NCI-H2196 (cell line): ENCODE data around the gene TES.

Experiments used
- DNase-seq: peaks from one replicate; lab custom pipeline; 2025; ENCODE audit not compliant: unreplicated experiment; lab: John Stamatoyannopoulos, UW

Gene TES

DNA sequence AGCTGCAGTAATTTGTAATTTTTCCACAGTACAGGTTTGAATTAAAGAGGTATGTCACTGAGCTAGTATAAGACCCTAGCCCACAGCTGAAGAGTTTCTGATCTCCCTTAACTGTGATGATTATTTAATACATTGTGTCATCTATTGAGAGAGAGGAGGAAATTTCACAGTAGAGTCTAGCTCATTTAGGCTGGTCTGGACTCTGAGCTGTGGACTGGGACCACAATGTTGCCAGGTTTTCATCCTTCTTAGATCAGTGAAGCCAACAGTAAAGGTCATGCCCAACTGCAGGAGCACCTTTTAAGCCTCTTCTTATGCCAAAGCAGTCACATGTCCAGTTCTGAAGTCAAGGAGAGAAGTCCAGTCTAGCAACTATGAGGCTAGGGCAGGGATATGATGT lies 8.9 kb downstream of the TES start:
- DNase-seq, result no peak

DNA sequence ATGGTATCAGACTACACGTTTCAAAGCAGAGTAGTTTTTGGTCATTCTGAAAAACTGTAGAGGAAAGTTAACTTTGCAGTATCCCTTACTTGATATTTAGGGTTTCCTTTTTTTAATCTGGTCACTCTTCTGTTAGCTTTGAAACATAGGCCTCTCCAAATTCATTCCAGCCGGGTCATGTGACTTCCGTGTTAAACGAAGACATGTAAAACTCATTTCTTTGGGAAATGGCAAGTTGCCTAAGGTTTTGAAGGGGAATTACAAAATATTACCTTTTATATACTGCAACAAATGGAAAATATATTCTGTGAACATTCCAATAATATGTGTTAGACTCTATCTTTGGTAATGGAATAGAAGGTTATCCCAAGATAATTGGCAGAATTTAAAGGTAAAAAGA lies 9.5 kb downstream of the TES start:
- no peak for DNase-seq

DNA sequence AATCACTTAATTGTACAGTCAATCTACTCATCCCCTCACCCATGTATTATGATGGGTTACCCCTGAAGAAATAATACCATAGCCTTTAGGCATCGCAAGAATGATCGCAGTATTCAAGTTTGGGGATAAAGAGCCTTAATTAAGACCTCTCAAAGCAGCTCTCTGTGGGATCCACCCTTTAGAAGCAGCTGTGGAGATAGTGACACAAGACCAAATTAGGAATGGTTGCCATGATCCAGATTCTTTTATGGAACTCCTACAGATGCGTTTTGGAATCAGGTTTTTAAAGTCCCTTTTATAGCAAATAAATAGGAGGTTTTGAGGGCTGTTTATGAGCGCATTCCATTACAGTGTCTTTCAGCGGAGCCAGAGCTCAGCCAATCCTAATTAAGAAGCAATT lies 12.2 kb downstream of the TES start:
- no peak for DNase-seq

- no peak for DNase-seq
Observed at GRCh38 chr7:116223588-116223987, 13.2 kb downstream of the TES start.

- no peak for DNase-seq
Observed at GRCh38 chr7:116224492-116225098, 14.3 kb downstream of the TES start.

- DNase-seq, result no peak
Observed at GRCh38 chr7:116225860-116226259, 15.5 kb downstream of the TES start.

- no peak for DNase-seq
Observed at GRCh38 chr7:116226664-116227063, 16.3 kb downstream of the TES start.

GRCh38 chr7:116227678-116228239 lies 17.4 kb downstream of the TES start:
- no peak for DNase-seq

- DNase-seq, result no peak
Observed at GRCh38 chr7:116228241-116228640, 17.9 kb downstream of the TES start.

- no peak for DNase-seq
Observed at GRCh38 chr7:116229366-116229765, 19.0 kb downstream of the TES start.

DNA sequence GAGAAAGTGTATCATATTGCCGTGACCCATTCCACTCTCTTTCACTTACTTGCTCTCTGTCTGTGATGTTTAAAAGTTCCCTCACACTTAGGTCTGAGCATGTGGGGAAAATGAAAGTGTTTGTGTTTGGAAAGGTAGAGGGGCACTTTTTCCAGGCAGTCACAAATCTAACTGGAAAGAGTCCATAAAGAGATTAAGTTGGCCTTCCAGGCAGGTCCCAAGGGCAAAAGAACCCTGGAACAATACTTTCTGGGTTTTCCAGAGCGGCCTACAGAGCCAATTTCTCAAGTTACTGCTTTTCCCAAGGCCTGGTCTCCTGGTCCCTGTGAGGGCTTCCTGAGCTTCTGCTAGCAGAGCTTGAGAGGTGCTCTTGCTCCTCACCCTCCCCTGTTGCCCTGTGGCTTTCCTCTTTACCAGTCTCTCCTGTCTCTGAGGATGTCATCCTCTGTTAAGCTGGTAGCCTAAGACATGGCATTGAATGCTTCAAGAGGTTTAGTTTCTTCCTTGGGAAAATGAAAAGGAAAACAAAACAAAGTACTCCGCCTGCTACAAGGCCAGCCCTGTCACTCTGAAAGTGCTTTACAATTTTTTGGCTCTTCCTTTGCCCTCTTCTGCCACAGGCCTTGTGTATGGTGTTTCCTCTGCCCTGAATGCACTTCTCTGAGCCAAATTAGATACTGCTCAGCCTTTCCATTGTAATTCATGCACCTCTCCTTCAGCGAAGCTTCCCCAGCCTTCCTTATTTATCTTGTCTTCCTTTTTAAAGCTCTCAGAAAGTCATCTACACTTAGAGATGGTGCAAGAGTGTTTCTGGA lies 20.1 kb downstream of the TES start:
- no peak for DNase-seq

DNA sequence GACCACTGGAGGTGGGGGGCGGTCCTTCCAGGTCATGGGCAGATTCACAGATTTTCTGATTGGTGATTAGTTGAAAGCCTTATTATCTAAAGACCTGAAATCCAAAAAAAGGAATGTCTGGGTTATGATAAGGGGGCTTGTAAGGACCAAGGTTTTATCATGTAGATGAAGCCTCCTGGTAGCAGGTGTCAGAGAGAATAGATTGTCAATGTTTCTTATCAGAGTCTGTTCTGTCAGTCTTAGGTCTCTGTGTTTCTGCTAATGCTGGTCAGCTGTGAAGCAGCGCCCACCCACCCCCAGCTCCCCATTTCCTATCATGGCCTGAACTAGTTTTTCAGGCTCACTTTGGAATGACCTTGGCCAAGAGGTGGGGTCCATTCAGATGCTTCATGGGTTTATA lies 21.2 kb downstream of the TES start:
- DNase-seq, result no peak

DNA sequence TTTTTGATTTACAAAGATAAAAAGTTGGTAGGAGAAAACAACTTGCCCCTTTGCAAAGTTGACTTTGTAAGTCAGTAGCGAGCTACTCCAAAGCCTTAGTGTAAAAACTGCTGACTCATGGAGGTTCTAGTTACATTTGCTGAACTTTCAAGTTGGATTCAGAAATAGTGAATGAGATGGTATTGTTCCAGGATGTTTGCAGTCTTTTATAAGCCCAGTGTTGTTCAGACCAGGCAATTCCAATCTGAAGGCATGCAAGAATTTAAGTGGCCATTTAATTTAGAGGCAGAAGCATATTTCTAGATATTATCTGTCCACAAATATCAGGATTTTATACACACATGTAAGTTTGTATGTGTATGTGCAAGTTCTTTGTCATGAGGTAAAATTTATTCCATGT lies 21.6 kb downstream of the TES start:
- DNase-seq, result peak; percentile 3

DNA sequence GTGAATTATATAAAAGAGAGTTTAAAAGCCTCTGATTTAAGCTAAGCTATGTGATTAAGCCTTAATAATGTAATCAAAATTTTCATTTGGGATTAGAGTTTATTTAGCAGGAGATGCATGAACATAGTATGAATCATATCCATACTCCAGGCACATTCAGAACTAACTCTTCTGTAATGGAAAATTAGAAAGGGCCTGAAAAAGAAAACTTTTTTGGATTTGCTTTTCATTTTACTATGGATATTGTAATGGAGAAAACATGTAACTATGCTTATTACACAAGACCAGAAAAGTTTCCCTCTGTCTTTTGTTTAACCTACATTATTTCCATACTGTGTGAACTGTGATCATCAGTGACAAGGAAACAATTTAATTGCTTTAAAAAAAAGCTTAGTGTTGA lies 22.0 kb downstream of the TES start:
- no peak for DNase-seq

GRCh38 chr7:116232920-116233319 lies 22.6 kb downstream of the TES start:
- DNase-seq, result no peak

DNA sequence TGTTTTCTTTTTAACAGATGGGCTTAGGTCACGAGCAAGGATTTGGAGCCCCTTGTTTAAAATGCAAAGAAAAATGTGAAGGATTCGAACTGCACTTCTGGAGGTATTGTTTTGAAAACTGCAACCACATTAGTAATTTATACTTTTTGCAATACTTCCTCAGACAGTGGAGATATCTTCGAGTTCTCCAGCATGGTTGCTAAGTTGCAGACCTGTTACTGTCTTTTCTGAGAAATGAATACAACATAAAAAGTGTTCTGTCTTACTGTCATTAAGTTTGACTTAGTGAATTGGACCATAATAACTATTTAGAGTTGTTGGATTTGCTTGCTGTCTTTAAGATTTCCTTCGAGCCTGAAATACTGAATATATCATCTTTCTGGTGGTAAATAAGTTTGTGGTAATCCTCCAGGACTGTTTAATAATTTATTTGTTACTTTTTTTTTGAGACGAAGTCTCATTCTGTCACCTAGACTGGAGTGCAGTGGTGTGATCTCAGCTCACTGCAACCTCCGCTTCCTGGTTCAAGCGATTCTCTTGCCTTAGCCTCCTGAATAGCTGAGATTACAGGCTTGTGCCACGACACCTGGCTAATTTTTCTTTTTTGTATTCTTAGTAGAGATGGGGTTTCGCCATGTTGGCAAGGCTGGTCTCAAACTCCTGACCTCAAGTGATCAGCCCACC lies 24.3 kb downstream of the TES start:
- DNase-seq, result no peak

DNA sequence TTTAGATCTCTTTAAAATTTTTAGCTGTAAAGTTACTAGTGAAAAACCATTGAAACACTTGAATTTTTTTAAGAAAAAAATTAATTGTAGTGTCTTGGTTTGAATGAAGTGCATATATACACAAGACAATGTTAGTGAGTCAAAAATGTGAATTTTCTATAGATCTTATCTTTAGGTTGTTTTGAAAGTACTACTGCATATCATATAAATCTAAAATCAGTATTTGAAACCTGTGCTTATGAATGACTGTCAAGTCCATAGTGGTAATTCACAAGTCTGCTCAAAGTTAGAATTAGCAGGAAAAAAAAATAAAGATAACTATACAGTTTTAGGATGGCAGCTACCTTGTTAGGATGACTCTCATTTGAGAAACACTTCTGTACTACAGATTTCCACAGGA lies 25.0 kb downstream of the TES start:
- no peak for DNase-seq

GRCh38 chr7:116236020-116236630 lies 25.8 kb downstream of the TES start:
- DNase-seq, result peak; percentile 63

DNA sequence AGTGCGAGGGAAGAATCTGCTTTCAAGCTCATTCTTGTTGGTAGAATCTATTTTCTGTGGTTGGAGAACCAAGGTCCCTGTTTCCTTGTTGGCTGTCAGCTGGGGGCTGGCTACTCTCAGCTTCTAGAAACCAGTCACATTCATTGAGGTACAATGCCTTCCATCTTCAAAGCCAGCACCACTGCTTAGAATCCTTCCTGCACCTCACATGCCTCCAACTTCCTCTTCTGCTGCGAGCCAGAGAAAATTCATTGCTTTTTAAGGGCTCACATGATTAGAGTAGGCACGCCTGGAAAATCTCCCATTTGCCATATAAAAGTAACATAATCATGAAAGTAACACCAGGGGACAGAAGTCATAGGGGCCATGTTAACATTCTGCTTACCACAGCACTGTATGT lies 28.7 kb downstream of the TES start:
- DNase-seq, result no peak

- DNase-seq, result no peak
Observed at GRCh38 chr7:116239434-116239833, 29.1 kb downstream of the TES start.

GRCh38 chr7:116240024-116240668 lies 29.8 kb downstream of the TES start:
- no peak for DNase-seq
